Thyroid gland (tissue), 4 donors: ENCODE results near the gene CRLF1.

Experiments
- POLR2A ChIP-seq, 2 donors: fragments of 450-650 bp; IDR thresholded peaks; one replicate each; pipeline ENCODE4 v1.6.1; 2017; ENCODE audit warnings: antibody characterized with exemption in 2 of 2, mild to moderate bottlenecking in 2 of 2, moderate library complexity in 1 of 2
- TF ChIP-seq, protein P1 (sequence below), 6 experiments: fragments of 200-600 bp in 3 of 6; fragments of 450-650 bp in 3 of 6; sonication (generic) in 3 of 6; IDR thresholded peaks; one replicate each; pipeline ENCODE4 v1.5.1; 2016 to 2019; ENCODE audit warnings: antibody characterized with exemption in 6 of 6, mild to moderate bottlenecking in 2 of 6, inconsistent platforms in 1 of 6, moderate library complexity in 1 of 6

DNA sequence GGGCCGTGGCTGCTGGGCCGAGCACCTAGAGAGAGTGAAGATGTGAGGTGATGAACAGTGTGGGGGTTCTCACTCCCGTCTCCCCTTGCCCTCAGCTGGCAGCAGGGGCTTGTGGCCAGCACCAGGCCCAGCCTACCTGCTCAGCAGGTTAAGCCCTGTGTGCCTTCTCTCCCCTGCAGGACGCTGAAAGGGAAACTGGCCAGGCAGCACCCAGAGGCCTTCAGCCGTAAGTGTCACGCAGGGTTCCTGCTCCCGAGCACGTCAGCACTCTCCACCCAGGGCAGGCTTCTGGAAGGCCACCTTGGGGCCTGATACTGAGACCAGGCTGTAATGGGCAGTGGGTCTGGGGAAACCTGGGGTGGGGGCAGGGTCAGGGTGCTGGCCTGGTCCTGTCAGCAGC, 39.6 kb downstream of the CRLF1 start:
- TF ChIP-seq, protein P1, sequence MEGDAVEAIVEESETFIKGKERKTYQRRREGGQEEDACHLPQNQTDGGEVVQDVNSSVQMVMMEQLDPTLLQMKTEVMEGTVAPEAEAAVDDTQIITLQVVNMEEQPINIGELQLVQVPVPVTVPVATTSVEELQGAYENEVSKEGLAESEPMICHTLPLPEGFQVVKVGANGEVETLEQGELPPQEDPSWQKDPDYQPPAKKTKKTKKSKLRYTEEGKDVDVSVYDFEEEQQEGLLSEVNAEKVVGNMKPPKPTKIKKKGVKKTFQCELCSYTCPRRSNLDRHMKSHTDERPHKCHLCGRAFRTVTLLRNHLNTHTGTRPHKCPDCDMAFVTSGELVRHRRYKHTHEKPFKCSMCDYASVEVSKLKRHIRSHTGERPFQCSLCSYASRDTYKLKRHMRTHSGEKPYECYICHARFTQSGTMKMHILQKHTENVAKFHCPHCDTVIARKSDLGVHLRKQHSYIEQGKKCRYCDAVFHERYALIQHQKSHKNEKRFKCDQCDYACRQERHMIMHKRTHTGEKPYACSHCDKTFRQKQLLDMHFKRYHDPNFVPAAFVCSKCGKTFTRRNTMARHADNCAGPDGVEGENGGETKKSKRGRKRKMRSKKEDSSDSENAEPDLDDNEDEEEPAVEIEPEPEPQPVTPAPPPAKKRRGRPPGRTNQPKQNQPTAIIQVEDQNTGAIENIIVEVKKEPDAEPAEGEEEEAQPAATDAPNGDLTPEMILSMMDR (IDR thresholded peaks at IDR 0.05), result no peak
- no peak for TF ChIP-seq POLR2A (IDR thresholded peaks at IDR 0.05)
